CD14-positive monocyte (primary cell): Measurements from ENCODE around the gene TRAF1. TPM values are rescaled to one million over a fixed set of nuclear protein-coding genes. Genes with fewer than 3 reads are reported as not detected.

ENCODE experiments used
- DNase-seq, 3 donors: peaks; one replicate each; pipeline ENCODE4 v3.0.0-alpha.2; 2011 to 2022
- H2AFZ ChIP-seq: 2 replicates; pipeline ENCODE4 v1.6.0; 2012; ENCODE audit warnings: mild to moderate bottlenecking, low read depth, low read length, inconsistent platforms; ENCODE audit not compliant: insufficient read depth, poor library complexity, severe bottlenecking
- H3K27ac ChIP-seq, 2 donors: 1 replicate in 1 of 2; 2 replicates in 1 of 2; pipeline ENCODE4 v1.5.1; 2012 to 2013; ENCODE audit warnings: low read length in 2 of 2, control low read depth in 1 of 2, inconsistent platforms in 1 of 2, low read depth in 1 of 2, mild to moderate bottlenecking in 1 of 2
- H3K27me3 ChIP-seq, 2 donors: one replicate each; pipeline versions ENCODE4 v1.6.0 to v1.6.1; 2011 to 2013; ENCODE audit warnings: low read length in 2 of 2; ENCODE audit not compliant: control insufficient read depth in 2 of 2, insufficient read depth in 2 of 2
- H3K36me3 ChIP-seq, 2 donors: replicated peaks in 1 of 2; 1 replicate in 1 of 2; 2 replicates in 1 of 2; pipeline versions ENCODE4 v1.5.1 to v1.6.1; 2012 to 2013; ENCODE audit warnings: low read length in 2 of 2, control low read depth in 1 of 2, inconsistent platforms in 1 of 2, mild to moderate bottlenecking in 1 of 2; ENCODE audit not compliant: insufficient read depth in 2 of 2, control insufficient read depth in 1 of 2
- H3K4me1 ChIP-seq, 2 donors: 1 replicate in 1 of 2; 2 replicates in 1 of 2; pipeline versions ENCODE4 v1.5.1 to v1.6.1; 2012 to 2013; ENCODE audit warnings: low read length in 2 of 2, control low read depth in 1 of 2, inconsistent platforms in 1 of 2, mild to moderate bottlenecking in 1 of 2, moderate library complexity in 1 of 2; ENCODE audit not compliant: insufficient read depth in 2 of 2, control insufficient read depth in 1 of 2
- H3K4me2 ChIP-seq: replicated peaks from 2 replicates; pipeline ENCODE3; 2012; ENCODE audit warnings: low read length, moderate library complexity, mild to moderate bottlenecking; ENCODE audit not compliant: poor library complexity, severe bottlenecking; ENCODE audit errors: extremely low read depth
- H3K4me3 ChIP-seq, 3 experiments: fragments of 200-600 bp in 1 of 3; sonication (generic) in 1 of 3; replicated peaks in 1 of 3; 1 replicate in 2 of 3; 2 replicates in 1 of 3; pipeline ENCODE4 v1.5.1; 2011 to 2013; ENCODE audit warnings: low read length in 3 of 3, mild to moderate bottlenecking in 3 of 3, control low read depth in 2 of 3, low read depth in 2 of 3, inconsistent platforms in 1 of 3, moderate library complexity in 1 of 3
- H3K79me2 ChIP-seq: 2 replicates; pipeline ENCODE4 v1.6.0; 2012; ENCODE audit warnings: mild to moderate bottlenecking, control low read depth, inconsistent platforms, low read length, moderate library complexity; ENCODE audit not compliant: insufficient read depth
- H3K9ac ChIP-seq: 2 replicates; pipeline ENCODE4 v1.6.0; 2017; ENCODE audit warnings: low read length, mild to moderate bottlenecking; ENCODE audit not compliant: insufficient read depth, poor library complexity, severe bottlenecking
- H3K9me3 ChIP-seq, 2 donors: replicated peaks in 1 of 2; 1 replicate in 1 of 2; 2 replicates in 1 of 2; pipeline versions ENCODE4 v1.5.1 to v1.6.1; 2012 to 2013; ENCODE audit warnings: low read length in 2 of 2, control low read depth in 1 of 2; ENCODE audit not compliant: control insufficient read depth in 1 of 2, insufficient read depth in 1 of 2
- H4K20me1 ChIP-seq: 2 replicates; pipeline ENCODE4 v1.6.0; 2012; ENCODE audit warnings: mild to moderate bottlenecking, low read length, control low read depth, moderate library complexity; ENCODE audit not compliant: insufficient read depth
- H3K27ac Mint-ChIP-seq, 7 donors: one replicate each; pipeline ENCODE4 v1.8.0; 2020; ENCODE audit warnings: mild to moderate bottlenecking in 7 of 7, mixed read lengths in 7 of 7, moderate library complexity in 6 of 7, inconsistent platforms in 2 of 7
- H3K27me3 Mint-ChIP-seq, 3 donors: one replicate each; pipeline ENCODE4 v1.8.0; 2021 to 2022; ENCODE audit warnings: low read depth in 3 of 3, mild to moderate bottlenecking in 3 of 3, mixed read lengths in 3 of 3, moderate library complexity in 3 of 3, inconsistent platforms in 1 of 3
- H3K36me3 Mint-ChIP-seq, 2 donors: one replicate each; pipeline ENCODE4 v1.8.0; 2020; ENCODE audit warnings: mixed read lengths in 2 of 2, inconsistent platforms in 1 of 2, mild to moderate bottlenecking in 1 of 2
- H3K4me1 Mint-ChIP-seq: one replicate; pipeline ENCODE4 v1.8.0; 2020; ENCODE audit warnings: mild to moderate bottlenecking, mixed read lengths
- H3K4me3 Mint-ChIP-seq, 2 donors: one replicate each; pipeline ENCODE4 v1.8.0; 2020; ENCODE audit warnings: mild to moderate bottlenecking in 2 of 2, mixed read lengths in 2 of 2, moderate library complexity in 1 of 2
- H3K9me3 Mint-ChIP-seq, 7 donors: one replicate each; pipeline ENCODE4 v1.8.0; 2020 to 2022; ENCODE audit warnings: mixed read lengths in 7 of 7, mild to moderate bottlenecking in 6 of 7, moderate library complexity in 6 of 7, inconsistent platforms in 2 of 7
- WGBS: methylation state at CpG from one replicate; pipeline ENCODE4 v1.1.5; 2013; ENCODE audit warnings: missing lambda C conversion rate; ENCODE audit not compliant: insufficient coverage; 5-methylcytosine and 5-hydroxymethylcytosine counted together
- intact Hi-C, 2 donors: fragments of 100-400 bp; cut with micrococcal nuclease; formaldehyde crosslinking; loops; one replicate each; pipeline versions ENCODE4 v1.15.0 to v1.15.1; 2023
- polyA plus RNA-seq, 3 donors: library from polyadenylated mRNA; depleted of rRNA in 1 of 3; unstranded in 2 of 3; stranded (reverse) in 1 of 3; fragments of 300-500 nt in 2 of 3; fragments of >200 nt in 1 of 3; fragmentation: Illumina TruSeq in 2 of 3; gene quantifications; 1 replicate in 2 of 3; 2 replicates in 1 of 3; pipeline ENCODE4 v1.2.3, GENCODE V29; 2012 to 2021
- TF ChIP-seq, protein P1 (sequence below): fragments of 200-600 bp; IDR thresholded peaks from one replicate; pipeline ENCODE4 v1.8.0; 2022; ENCODE audit warnings: antibody characterized with exemption, mild to moderate bottlenecking

TRAF1 gene
- polyA plus RNA-seq, 3 donors: 0.15 to 22.8 (median 0.74) TPM

DNA sequence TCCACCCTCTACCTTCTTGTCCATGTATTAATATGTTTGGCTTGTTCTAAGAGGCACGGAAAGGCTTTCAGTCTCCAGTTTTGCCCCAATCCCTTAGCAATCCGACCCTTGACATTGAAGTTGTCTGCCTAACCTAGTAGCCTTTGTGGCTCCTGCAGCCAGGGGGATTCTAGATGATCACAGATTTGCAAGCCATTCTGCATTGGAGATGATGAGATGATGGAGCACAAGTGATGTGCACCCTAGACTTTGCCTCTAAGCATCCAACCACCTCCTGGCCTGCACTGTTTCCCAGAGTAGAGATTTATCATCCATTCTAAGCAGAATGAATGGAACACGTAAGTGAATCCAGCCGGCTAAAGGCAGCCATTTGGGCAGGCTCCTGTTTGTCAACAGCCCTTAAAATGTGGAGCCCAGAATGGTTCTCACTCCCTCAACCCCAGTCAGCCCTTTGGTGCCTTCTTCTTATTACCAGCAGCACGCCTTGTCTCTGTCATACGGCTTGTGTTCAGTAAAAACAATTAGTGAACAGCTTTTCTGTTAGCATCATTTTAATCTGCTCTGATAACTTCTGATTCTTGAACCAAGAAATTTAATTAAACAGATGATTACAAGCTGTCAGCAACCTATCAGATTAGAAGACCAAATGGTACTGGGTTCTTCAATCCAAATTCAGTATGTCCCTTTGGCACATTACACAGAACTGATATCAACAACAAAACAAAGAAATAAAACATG, 5.7 kb upstream of the TRAF1 start:
- H3K36me3 ChIP-seq: no peaks in the 10 kb centered on the region
- H3K27me3 ChIP-seq: no peaks in the 10 kb centered on the region
- H3K27me3 Mint-ChIP-seq: peaks cover 0 to 2% (median 1%) of the 10 kb centered on the region in 3 donors
- H3K9me3 Mint-ChIP-seq: no peaks in the 10 kb centered on the region
- peaks cover 81% of the 10 kb centered on the region for H3K4me1 Mint-ChIP-seq
- peaks cover 81 to 95% of the 10 kb centered on the region in 2 donors for H3K4me1 ChIP-seq
- peak overlapping the region; percentile 98 to 100 (median 99) for H3K27ac Mint-ChIP-seq
- WGBS: 93% methylated on average over 4 of the region's 6 CpGs
- peak overlapping the region; percentile 54 for H3K4me2 ChIP-seq
- peak overlapping the region; percentile 65 for H3K9ac ChIP-seq
- peak overlapping the region; percentile 93 to 97 for H3K27ac ChIP-seq
- intact Hi-C loops: no loop called here
- H2AFZ ChIP-seq: peak overlapping the region; percentile 9
- peak overlapping the region in 1 of 3 experiments; percentile 46 for H3K4me3 ChIP-seq
- H3K9me3 ChIP-seq: no peaks in the 10 kb centered on the region
- H3K36me3 Mint-ChIP-seq: peaks cover 0 to 9% of the 10 kb centered on the region in 2 donors
- TF ChIP-seq, protein P1, sequence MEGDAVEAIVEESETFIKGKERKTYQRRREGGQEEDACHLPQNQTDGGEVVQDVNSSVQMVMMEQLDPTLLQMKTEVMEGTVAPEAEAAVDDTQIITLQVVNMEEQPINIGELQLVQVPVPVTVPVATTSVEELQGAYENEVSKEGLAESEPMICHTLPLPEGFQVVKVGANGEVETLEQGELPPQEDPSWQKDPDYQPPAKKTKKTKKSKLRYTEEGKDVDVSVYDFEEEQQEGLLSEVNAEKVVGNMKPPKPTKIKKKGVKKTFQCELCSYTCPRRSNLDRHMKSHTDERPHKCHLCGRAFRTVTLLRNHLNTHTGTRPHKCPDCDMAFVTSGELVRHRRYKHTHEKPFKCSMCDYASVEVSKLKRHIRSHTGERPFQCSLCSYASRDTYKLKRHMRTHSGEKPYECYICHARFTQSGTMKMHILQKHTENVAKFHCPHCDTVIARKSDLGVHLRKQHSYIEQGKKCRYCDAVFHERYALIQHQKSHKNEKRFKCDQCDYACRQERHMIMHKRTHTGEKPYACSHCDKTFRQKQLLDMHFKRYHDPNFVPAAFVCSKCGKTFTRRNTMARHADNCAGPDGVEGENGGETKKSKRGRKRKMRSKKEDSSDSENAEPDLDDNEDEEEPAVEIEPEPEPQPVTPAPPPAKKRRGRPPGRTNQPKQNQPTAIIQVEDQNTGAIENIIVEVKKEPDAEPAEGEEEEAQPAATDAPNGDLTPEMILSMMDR: no peak
- H4K20me1 ChIP-seq: no peaks in the 10 kb centered on the region
- no peak for DNase-seq
- H3K79me2 ChIP-seq: peaks cover 5% of the 10 kb centered on the region
- H3K4me3 Mint-ChIP-seq: peak overlapping the region; percentile 73 to 81

DNA sequence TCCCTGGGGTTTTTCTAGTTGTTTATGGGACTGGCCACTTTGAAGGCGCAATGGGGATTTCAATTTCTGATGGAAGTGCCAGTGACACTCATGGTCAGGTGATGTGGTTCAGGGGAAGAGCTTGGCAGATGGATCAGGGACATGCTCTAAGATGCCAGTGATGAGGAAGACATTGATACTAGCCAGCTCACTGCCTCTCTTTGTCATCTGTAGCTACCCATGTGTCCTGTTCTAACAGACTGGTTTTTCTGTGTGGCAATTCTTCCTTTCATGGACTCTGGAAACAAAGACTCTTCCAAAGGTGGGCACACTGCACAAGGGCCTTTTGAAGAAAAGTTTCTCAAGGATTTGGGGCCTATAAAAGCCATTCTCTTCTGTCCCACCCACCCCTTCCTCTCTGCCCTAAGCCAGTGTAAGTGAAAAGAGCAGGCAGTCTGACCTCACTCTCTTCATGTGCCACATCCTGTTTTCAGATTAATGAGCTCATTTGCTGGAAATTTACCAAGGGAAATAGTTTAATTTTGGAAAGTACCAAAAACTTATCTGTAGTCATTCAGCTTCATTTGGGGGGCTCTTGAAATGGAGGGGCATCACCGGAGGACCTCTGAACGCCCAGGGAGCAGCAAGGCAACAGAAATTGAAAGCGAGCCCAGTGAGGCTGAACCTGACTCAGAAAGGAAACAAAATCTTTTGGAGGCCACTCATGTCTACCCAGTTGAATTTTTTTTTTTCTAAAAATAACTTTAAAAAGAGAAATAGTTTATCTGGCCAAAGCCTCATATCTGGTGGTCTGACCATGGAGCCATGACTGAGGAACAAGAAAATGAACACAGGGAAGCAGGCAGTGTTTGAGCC, 4.9 kb upstream of the TRAF1 start:
- 50% methylated on average over 2 of the region's 4 CpGs for WGBS
- H3K27ac ChIP-seq: peak overlapping the region; percentile 93 to 97
- Mint-ChIP-seq H3K27me3 (peaks cover 0 to 2% (median 1%) of the 10 kb centered on the region in 3 donors), H3K27ac (peak overlapping the region; percentile 98 to 100 (median 99)), H3K4me3 (peak overlapping the region; percentile 73 to 81), H3K36me3 (peaks cover 0 to 9% of the 10 kb centered on the region in 2 donors), H3K9me3 (no peaks in the 10 kb centered on the region), H3K4me1 (peaks cover 86% of the 10 kb centered on the region)
- no peaks in the 10 kb centered on the region for H4K20me1 ChIP-seq
- no peaks in the 10 kb centered on the region for H3K36me3 ChIP-seq
- H3K4me3 ChIP-seq: peak overlapping the region in 1 of 3 experiments; percentile 46
- peak overlapping the region; percentile 65 for H3K9ac ChIP-seq
- H2AFZ ChIP-seq: peak overlapping the region; percentile 55
- TF ChIP-seq, protein P1: no peak
- H3K79me2 ChIP-seq: peaks cover 5% of the 10 kb centered on the region
- H3K4me2 ChIP-seq: peak overlapping the region; percentile 54
- peak; percentile 70 to 98 (median 75) for DNase-seq
- intact Hi-C loops: no loop called here
- no peaks in the 10 kb centered on the region for H3K9me3 ChIP-seq
- H3K4me1 ChIP-seq: peaks cover 88 to 100% of the 10 kb centered on the region in 2 donors
- no peaks in the 10 kb centered on the region for H3K27me3 ChIP-seq
